ENCODE results near the gene PSMD12. TPM values are rescaled to one million over a fixed set of nuclear protein-coding genes. Genes with fewer than 3 reads are reported as not detected.

The PSMD12 gene
- total and polyA plus RNA-seq, 9 of the 15 experiments (the other 6 are each of a cell fraction or from before 2014, with no cell fraction given) = 36.6 to 150 (median 65.5) TPM

DNA sequence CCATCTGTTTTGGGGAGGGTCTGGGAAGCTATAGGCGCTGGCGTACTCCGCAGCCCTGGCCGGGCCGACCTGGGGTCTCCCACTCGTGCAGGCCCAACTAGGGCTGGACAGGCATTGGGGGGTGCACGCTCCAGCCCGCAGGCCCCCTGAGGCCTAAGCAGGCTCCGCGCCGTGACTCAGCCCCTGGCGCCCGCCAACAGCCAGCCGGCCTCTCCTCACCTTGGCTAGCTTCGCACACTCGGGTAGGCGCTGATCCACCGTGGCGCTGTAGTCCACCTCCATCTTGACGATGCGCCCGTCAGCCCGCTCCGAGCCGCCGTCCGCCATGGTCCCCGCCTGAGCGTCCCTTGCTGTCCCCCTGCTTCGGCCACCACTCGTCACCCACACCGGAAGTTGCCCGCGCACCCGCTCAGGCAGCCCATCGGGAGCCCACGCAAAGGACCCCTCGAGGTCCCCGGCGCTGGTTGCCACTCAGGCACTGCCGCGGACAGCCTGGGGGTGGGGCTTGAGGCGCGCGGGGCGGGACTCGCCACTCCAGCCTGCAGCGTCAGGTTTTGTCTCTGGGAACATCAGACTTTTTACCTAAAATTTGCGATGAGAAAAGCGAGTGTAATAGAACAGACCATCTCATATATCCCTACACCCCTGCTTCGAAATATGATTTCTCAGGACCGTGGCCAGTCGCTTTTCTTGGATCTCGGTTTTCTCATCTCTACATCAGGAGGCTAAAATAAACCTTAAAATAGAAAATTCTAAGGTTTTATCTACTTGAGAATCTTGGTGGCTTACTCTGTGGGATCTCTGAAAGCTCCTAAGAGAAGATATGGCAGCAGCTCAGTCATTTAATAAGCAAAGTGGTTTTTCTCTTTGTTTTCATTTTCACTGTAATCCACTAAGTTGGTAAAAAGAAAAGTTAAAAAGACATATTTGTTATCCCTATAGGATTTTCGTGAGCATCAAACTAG lies at the start of gene PSMD12 (continued):
- TF ChIP-seq NCOA1 (IDR thresholded peaks at IDR 0.05; ENCODE audit: low read depth) (no peak; the same call in 1 of the 2 replicates), SIX5 (IDR thresholded peaks at IDR 0.05; ENCODE audit: borderline replicate concordance in 1 of 2, insufficient read depth in 1 of 2, low read depth in 1 of 2, low read length in 2 of 2) (0 out of 4 replicates have a peak, but pooled peaks of 1 of the 2 experiments have one; percentile 14), U2AF1 (optimal IDR thresholded peaks at IDR 0.05; ENCODE audit: low read depth, low read length) (no peak), KLF16 (IDR thresholded peaks at IDR 0.05) (no peak), TSC22D4 (tag; IDR thresholded peaks at IDR 0.05) (no peak), NBN (IDR thresholded peaks at IDR 0.05; ENCODE audit: low read depth) (no peak), PRPF4 (IDR thresholded peaks at IDR 0.05; ENCODE audit: insufficient read depth, low read depth, low read length, poor library complexity, severe bottlenecking) (peak; percentile 70), CBX2 (IDR thresholded peaks at IDR 0.05; ENCODE audit: insufficient read depth, low read length, poor library complexity, severe bottlenecking) (no peak), MED1 (CRISPR knock-in tag; IDR thresholded peaks at IDR 0.05; ENCODE audit: borderline replicate concordance) (no peak), EP300 (IDR thresholded peaks at IDR 0.05; ENCODE audit: low read length) (0 out of 2 replicates have a peak, but pooled peaks have one; percentile 24), MXI1 (IDR thresholded peaks at IDR 0.05; ENCODE audit: low read depth, low read length) (peak; percentile 32; the same call in 1 of the 2 replicates)
- TF ChIP-seq, protein P1, sequence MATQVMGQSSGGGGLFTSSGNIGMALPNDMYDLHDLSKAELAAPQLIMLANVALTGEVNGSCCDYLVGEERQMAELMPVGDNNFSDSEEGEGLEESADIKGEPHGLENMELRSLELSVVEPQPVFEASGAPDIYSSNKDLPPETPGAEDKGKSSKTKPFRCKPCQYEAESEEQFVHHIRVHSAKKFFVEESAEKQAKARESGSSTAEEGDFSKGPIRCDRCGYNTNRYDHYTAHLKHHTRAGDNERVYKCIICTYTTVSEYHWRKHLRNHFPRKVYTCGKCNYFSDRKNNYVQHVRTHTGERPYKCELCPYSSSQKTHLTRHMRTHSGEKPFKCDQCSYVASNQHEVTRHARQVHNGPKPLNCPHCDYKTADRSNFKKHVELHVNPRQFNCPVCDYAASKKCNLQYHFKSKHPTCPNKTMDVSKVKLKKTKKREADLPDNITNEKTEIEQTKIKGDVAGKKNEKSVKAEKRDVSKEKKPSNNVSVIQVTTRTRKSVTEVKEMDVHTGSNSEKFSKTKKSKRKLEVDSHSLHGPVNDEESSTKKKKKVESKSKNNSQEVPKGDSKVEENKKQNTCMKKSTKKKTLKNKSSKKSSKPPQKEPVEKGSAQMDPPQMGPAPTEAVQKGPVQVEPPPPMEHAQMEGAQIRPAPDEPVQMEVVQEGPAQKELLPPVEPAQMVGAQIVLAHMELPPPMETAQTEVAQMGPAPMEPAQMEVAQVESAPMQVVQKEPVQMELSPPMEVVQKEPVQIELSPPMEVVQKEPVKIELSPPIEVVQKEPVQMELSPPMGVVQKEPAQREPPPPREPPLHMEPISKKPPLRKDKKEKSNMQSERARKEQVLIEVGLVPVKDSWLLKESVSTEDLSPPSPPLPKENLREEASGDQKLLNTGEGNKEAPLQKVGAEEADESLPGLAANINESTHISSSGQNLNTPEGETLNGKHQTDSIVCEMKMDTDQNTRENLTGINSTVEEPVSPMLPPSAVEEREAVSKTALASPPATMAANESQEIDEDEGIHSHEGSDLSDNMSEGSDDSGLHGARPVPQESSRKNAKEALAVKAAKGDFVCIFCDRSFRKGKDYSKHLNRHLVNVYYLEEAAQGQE (IDR thresholded peaks at IDR 0.05; ENCODE audit: borderline replicate concordance) = no peak
- TF ChIP-seq, protein P1 (CRISPR knock-in tag; IDR thresholded peaks at IDR 0.05; ENCODE audit: low read depth) = no peak; the same call in 1 of the 2 replicates
- TF ChIP-seq, protein P2, sequence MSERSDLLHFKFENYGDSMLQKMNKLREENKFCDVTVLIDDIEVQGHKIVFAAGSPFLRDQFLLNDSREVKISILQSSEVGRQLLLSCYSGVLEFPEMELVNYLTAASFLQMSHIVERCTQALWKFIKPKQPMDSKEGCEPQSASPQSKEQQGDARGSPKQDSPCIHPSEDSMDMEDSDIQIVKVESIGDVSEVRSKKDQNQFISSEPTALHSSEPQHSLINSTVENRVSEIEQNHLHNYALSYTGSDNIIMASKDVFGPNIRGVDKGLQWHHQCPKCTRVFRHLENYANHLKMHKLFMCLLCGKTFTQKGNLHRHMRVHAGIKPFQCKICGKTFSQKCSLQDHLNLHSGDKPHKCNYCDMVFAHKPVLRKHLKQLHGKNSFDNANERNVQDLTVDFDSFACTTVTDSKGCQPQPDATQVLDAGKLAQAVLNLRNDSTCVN (CRISPR knock-in tag; IDR thresholded peaks at IDR 0.05) = no peak
- TF ChIP-seq, protein P3, sequence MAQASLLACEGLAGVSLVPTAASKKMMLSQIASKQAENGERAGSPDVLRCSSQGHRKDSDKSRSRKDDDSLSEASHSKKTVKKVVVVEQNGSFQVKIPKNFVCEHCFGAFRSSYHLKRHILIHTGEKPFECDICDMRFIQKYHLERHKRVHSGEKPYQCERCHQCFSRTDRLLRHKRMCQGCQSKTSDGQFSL (CRISPR knock-in tag; IDR thresholded peaks at IDR 0.05) = peak; percentile 96
- TF ChIP-seq, protein P3 (tag; IDR thresholded peaks at IDR 0.05) = peak in 1 of 2 experiments; percentile 15; a peak in 1 of 4 replicates

All from K562 (cell line).